Ishikawa (cell line): Measurements from ENCODE around the gene METTL15.

ENCODE experiments used
- CEBPB ChIP-seq: IDR thresholded peaks from 2 replicates; pipeline ENCODE4 v1.6.1; 2012
- CREB1 ChIP-seq: IDR thresholded peaks from 2 replicates; pipeline ENCODE4 v1.6.1; 2012; ENCODE audit warnings: low read depth
- EGR1 ChIP-seq: IDR thresholded peaks from 2 replicates; pipeline ENCODE4 v1.6.1; 2012
- EP300 ChIP-seq: IDR thresholded peaks from 2 replicates; pipeline ENCODE4 v1.6.1; 2012; ENCODE audit warnings: borderline replicate concordance
- FOXM1 ChIP-seq: IDR thresholded peaks from 2 replicates; pipeline ENCODE4 v1.6.1; 2012; ENCODE audit warnings: low read depth, borderline replicate concordance
- NFIC ChIP-seq: IDR thresholded peaks from 2 replicates; pipeline ENCODE4 v1.6.1; 2012
- RAD21 ChIP-seq: IDR thresholded peaks from 2 replicates; pipeline ENCODE4 v1.6.1; 2012; ENCODE audit warnings: low read depth
- TAF1 ChIP-seq: IDR thresholded peaks from 2 replicates; pipeline ENCODE4 v1.6.1; 2012; ENCODE audit warnings: low read depth, mild to moderate bottlenecking
- TCF12 ChIP-seq: IDR thresholded peaks from 2 replicates; pipeline ENCODE4 v1.6.1; 2012; ENCODE audit warnings: low read depth
- TEAD4 ChIP-seq: IDR thresholded peaks from 2 replicates; pipeline ENCODE4 v1.6.1; 2012
- YY1 ChIP-seq: IDR thresholded peaks from 2 replicates; pipeline ENCODE4 v1.6.1; 2012; ENCODE audit warnings: low read depth
- ZBTB7A ChIP-seq: IDR thresholded peaks from 2 replicates; pipeline ENCODE4 v1.6.1; 2012; ENCODE audit warnings: low read depth
- TF ChIP-seq, protein P1 (sequence below): IDR thresholded peaks from 2 replicates; pipeline ENCODE4 v1.6.1; 2012
- TF ChIP-seq, protein P2 (sequence below): IDR thresholded peaks from 2 replicates; pipeline ENCODE4 v1.6.1; 2012; ENCODE audit warnings: low read depth, mild to moderate bottlenecking

DNA sequence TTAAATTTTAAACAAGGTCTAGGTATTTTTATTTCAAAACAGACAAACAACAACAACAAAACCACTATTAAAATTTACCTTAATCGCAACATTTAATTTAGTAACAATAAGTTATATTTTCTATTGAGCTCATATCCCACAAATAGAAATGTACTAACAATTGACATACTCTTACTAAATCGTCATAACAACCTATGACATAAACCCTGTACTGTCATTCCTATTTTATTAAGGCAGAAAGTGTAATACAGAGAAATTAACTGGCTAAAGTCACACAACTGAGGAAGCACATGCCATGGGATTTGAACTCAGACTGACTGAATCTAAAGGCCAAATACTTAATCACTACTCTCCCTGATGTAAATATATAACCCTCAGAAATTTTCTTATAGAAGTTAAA is 3.2 kb upstream of the METTL15 start:
- TF ChIP-seq, protein P1, sequence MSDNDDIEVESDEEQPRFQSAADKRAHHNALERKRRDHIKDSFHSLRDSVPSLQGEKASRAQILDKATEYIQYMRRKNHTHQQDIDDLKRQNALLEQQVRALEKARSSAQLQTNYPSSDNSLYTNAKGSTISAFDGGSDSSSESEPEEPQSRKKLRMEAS: no peak
- no peak for TF ChIP-seq YY1
- TF ChIP-seq, protein P2, sequence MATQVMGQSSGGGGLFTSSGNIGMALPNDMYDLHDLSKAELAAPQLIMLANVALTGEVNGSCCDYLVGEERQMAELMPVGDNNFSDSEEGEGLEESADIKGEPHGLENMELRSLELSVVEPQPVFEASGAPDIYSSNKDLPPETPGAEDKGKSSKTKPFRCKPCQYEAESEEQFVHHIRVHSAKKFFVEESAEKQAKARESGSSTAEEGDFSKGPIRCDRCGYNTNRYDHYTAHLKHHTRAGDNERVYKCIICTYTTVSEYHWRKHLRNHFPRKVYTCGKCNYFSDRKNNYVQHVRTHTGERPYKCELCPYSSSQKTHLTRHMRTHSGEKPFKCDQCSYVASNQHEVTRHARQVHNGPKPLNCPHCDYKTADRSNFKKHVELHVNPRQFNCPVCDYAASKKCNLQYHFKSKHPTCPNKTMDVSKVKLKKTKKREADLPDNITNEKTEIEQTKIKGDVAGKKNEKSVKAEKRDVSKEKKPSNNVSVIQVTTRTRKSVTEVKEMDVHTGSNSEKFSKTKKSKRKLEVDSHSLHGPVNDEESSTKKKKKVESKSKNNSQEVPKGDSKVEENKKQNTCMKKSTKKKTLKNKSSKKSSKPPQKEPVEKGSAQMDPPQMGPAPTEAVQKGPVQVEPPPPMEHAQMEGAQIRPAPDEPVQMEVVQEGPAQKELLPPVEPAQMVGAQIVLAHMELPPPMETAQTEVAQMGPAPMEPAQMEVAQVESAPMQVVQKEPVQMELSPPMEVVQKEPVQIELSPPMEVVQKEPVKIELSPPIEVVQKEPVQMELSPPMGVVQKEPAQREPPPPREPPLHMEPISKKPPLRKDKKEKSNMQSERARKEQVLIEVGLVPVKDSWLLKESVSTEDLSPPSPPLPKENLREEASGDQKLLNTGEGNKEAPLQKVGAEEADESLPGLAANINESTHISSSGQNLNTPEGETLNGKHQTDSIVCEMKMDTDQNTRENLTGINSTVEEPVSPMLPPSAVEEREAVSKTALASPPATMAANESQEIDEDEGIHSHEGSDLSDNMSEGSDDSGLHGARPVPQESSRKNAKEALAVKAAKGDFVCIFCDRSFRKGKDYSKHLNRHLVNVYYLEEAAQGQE: no peak
- TF ChIP-seq RAD21: no peak
- TF ChIP-seq TAF1: no peak
- TF ChIP-seq FOXM1: no peak
- no peak for TF ChIP-seq NFIC
- TF ChIP-seq CREB1: no peak
- TF ChIP-seq EP300: no peak
- TF ChIP-seq CEBPB: no peak
- TF ChIP-seq TCF12: no peak
- no peak for TF ChIP-seq ZBTB7A
- no peak for TF ChIP-seq EGR1
- no peak for TF ChIP-seq TEAD4
